ENCODE data around the gene MAST4.

The MAST4 gene

GRCh38 chr5:66927140-66927539 is 330.9 kb downstream of the MAST4 start:
- no peak for DNase-seq

GRCh38 chr5:66929281-66929680 is 333.1 kb downstream of the MAST4 start:
- no peak for DNase-seq

- no peak for DNase-seq
Observed at GRCh38 chr5:66929995-66930394, 333.8 kb downstream of the MAST4 start.

GRCh38 chr5:66931651-66932050 is 335.5 kb downstream of the MAST4 start:
- no peak for DNase-seq

GRCh38 chr5:66932457-66932856 is 336.3 kb downstream of the MAST4 start:
- DNase-seq = no peak

- DNase-seq = no peak
Observed at GRCh38 chr5:66933066-66933465, 336.9 kb downstream of the MAST4 start.

- DNase-seq = no peak
Observed at GRCh38 chr5:66939094-66939493, 342.9 kb downstream of the MAST4 start.

GRCh38 chr5:66945389-66946349 is 349.5 kb downstream of the MAST4 start:
- DNase-seq = no peak

- DNase-seq = no peak
Observed at GRCh38 chr5:66947458-66947857, 351.3 kb downstream of the MAST4 start.

- DNase-seq = no peak
Observed at GRCh38 chr5:66949066-66949465, 352.9 kb downstream of the MAST4 start.

- DNase-seq = no peak
Observed at GRCh38 chr5:66952153-66952552, 356.0 kb downstream of the MAST4 start.

- DNase-seq = no peak
Observed at GRCh38 chr5:66956439-66956838, 360.2 kb downstream of the MAST4 start.

- DNase-seq = no peak
Observed at GRCh38 chr5:66958201-66958979, 362.2 kb downstream of the MAST4 start.

GRCh38 chr5:66958980-66959641 is 362.9 kb downstream of the MAST4 start:
- peak; percentile 43 for DNase-seq

GRCh38 chr5:66959653-66960052 is 363.5 kb downstream of the MAST4 start:
- no peak for DNase-seq

- no peak for DNase-seq
Observed at GRCh38 chr5:66960369-66961137, 364.4 kb downstream of the MAST4 start.

GRCh38 chr5:66963559-66963971 is 367.4 kb downstream of the MAST4 start:
- no peak for DNase-seq

GRCh38 chr5:66966439-66966838 is 370.2 kb downstream of the MAST4 start:
- DNase-seq = no peak

GRCh38 chr5:66967102-66967501 is 370.9 kb downstream of the MAST4 start:
- DNase-seq = no peak

- no peak for DNase-seq
Observed at GRCh38 chr5:66967826-66968262, 371.7 kb downstream of the MAST4 start.

GRCh38 chr5:66969484-66969883 is 373.3 kb downstream of the MAST4 start:
- no peak for DNase-seq

- DNase-seq = no peak
Observed at GRCh38 chr5:66969963-66970362, 373.8 kb downstream of the MAST4 start.
